ENCODE data around the gene ZFYVE9.
"Not testable (repeated sequence)": the region's sequence is repeated elsewhere in the genome, so short reads cannot be mapped to it uniquely, and the experiment has no call there.

ZFYVE9 gene

DNA sequence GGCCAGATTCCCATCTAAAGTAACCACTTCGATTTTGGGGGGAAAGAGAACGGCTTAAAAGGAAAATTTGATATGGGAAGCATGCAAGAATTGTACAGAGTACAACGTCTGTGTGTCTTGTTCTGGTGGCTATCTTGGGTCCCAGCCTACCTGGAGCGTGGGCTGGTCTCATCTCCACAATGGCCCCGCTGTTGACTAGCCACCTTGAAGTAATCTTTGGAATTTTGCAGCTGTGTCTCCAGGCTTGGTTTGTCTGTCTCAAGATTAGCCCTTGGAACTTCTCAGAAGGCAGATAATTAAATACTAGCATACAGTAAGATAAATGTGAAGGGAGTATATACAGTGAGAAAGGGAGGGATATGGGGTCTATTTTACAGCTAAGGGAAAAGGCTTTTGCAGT is 225.4 kb downstream of the ZFYVE9 start:
- no peak for DNase-seq

DNA sequence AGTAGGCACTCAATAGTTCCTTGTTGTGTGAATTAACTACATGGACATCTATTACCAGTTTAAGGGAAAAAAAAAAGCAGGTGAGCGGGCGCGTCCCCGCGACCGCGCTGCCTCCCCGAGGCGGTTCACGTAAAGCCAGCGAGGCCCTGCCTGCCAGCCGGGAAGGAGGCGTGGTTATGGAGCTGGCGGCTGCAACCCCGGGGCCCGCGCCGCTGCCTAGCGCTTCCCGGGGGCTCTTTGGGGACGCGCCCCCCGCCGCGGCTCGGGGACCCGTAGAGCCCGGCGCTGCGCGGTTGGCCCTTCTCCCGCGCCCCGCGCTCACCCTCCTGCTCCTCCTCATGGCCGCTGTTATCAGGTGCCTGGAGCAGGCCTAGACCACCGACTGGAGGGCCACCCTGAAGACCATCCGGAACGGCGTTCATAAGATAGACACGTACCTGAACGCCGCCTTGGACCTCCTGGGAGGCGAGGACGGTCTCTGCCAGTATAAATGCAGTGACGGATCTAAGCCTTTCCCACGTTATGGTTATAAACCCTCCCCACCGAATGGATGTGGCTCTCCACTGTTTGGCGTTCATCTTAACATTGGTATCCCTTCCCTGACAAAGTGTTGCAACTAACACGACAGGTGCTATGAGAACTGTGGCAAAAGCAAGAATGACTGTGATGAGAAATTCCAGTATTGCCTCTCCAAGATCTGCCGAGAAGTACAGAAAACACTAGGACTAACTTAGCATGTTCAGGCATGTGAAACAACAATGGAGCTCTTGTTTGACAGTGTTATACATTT is 226.7 kb downstream of the ZFYVE9 start:
- DNase-seq, result peak in 46 of 58 donors; percentile 4 to 64 (median 24)

DNA sequence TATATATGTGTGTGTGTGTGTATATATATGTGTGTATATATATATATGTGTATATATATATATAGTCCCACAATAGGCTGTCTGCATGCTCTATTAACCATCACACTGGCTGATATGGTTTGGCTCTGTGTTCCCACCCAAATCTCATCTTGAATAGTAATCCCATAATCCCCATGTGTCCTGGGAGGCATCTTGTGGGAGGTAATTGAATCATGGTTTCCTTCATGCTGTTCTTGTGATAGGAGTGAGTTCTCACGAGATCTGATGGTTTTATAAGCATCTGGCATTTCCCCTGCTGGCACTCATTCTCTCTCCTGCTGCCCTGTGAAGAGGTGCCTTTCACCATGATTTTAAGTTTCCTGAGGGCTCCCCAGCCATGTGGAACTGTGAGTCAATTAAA is 228.0 kb downstream of the ZFYVE9 start:
- not testable (repeated sequence) for DNase-seq

DNA sequence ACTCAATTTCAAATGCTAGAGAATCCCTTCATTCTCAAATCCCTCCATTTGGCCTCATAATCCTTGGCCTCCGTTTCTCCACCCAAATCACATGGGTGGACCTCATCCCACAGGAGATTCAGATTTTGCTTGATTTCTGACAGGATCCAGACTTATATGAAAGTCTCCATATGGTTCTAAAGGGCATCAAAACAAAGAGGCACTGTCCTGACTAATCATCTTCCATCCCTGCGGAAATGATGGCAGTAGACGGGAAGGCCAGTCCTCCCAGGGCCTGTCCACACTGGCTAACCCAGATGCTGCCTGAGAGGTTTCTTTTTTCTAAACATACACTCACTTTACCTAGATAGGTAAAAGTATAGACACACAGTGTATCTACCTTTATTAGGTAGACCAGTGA is 243.5 kb downstream of the ZFYVE9 start:
- no peak for DNase-seq

DNA sequence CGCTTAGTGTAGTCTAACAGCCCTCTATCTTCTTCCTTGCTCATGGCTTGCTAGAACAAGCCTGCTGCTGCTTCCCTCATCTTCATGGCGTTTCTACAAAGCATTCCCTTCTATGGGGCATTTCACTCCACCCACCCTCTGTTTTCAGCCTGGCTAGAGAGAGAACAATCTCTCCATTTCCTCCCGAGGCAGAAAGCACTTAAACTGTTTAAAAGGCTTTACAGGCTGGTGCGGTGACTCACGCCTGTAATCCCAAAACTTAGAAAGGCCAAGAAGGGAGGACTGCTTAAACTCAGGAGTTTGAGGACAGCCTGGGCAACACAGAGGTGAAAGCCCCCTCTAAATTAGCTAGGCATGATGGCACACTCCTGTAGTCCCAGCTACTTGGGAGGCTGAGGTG is 244.6 kb downstream of the ZFYVE9 start:
- no peak for DNase-seq

DNA sequence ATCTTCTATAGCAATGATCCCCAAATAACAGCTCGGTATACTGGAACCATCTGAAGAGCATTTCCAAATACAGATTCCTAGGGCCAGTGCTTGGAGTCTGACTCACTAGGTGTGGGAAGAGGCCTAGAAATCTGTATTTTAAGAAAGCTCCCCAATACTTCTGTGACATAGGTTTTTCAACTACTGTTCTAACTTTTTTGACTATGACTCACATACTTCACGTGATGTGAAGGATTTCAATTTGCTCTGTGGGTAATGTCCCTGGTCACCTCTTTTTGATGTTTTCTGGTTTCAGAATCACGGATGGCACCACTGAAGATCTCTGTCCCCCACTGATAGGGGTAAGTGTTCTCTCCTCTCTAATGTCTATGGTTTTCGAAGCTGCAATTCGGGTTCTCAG is 251.3 kb downstream of the ZFYVE9 start:
- DNase-seq, result no peak

Measured in anterior cingulate cortex (tissue), 58 donors.